ENCODE data around the gene CACNA2D4. TPM values are rescaled to one million over a fixed set of nuclear protein-coding genes. Genes with fewer than 3 reads are reported as not detected.

CACNA2D4 gene
- polyA plus RNA-seq, 3 donors = 2.0 to 5.8 (median 2.1) TPM

GRCh38 chr12:1880153-1880845 lies 38.2 kb downstream of the CACNA2D4 start:
- 83 to 89% (median 83%) methylated on average over 18 of the region's 18 CpGs for WGBS, 3 donors
- no peak overlapping the region for H3K27ac ChIP-seq (ENCODE audit: low read depth, low read length)

- no peak overlapping the region for H3K27ac ChIP-seq (ENCODE audit: low read depth, low read length)
- WGBS, 3 donors = 91 to 93% (median 91%) methylated on average over 10 of the region's 10 CpGs
Measured at GRCh38 chr12:1879633-1880032, 38.8 kb downstream of the CACNA2D4 start.

- 67 to 79% (median 71%) methylated on average over 5 of the region's 5 CpGs for WGBS, 3 donors
Measured at GRCh38 chr12:1878695-1879094, 39.8 kb downstream of the CACNA2D4 start.

GRCh38 chr12:1878214-1878613 lies 40.2 kb downstream of the CACNA2D4 start:
- no peak overlapping the region for H3K27ac ChIP-seq (ENCODE audit: low read depth, low read length)
- 82 to 92% (median 88%) methylated on average over 10 of the region's 10 CpGs for WGBS, 3 donors

More at GRCh38 chr12:1878695-1879094, 39.8 kb downstream of the CACNA2D4 start:
- no peak overlapping the region for H3K27ac ChIP-seq (ENCODE audit: low read depth, low read length)

- H3K27ac ChIP-seq (ENCODE audit: low read depth, low read length) = no peak overlapping the region
- 78 to 89% (median 87%) methylated on average over 8 of the region's 8 CpGs for WGBS, 3 donors
Measured at GRCh38 chr12:1877169-1877878, 41.1 kb downstream of the CACNA2D4 start.

GRCh38 chr12:1876086-1876485 lies 42.4 kb downstream of the CACNA2D4 start:
- 48 to 87% (median 77%) methylated on average over 3 of the region's 3 CpGs for WGBS, 3 donors

GRCh38 chr12:1875608-1876007 lies 42.8 kb downstream of the CACNA2D4 start:
- WGBS, 3 donors = 44 to 79% (median 72%) methylated on average over 6 of the region's 6 CpGs

More at GRCh38 chr12:1876086-1876485, 42.4 kb downstream of the CACNA2D4 start:
- no peak overlapping the region for H3K27ac ChIP-seq (ENCODE audit: low read depth, low read length)

GRCh38 chr12:1873531-1874510 lies 44.6 kb downstream of the CACNA2D4 start:
- WGBS, 3 donors = 70 to 77% (median 72%) methylated on average over 5 of the region's 5 CpGs
- H3K27ac ChIP-seq (ENCODE audit: low read depth, low read length) = no peak overlapping the region

More at GRCh38 chr12:1875608-1876007, 42.8 kb downstream of the CACNA2D4 start:
- no peak overlapping the region for H3K27ac ChIP-seq (ENCODE audit: low read depth, low read length)

GRCh38 chr12:1872448-1872847 lies 46.0 kb downstream of the CACNA2D4 start:
- no peak overlapping the region for H3K27ac ChIP-seq (ENCODE audit: low read depth, low read length)
- WGBS, 3 donors = 81 to 91% (median 82%) methylated on average over 7 of the region's 7 CpGs

GRCh38 chr12:1872001-1872400 lies 46.5 kb downstream of the CACNA2D4 start:
- 47 to 85% (median 73%) methylated on average over 6 of the region's 6 CpGs for WGBS, 3 donors
- H3K27ac ChIP-seq (ENCODE audit: low read depth, low read length) = no peak overlapping the region

- H3K27ac ChIP-seq (ENCODE audit: low read depth, low read length) = no peak overlapping the region
Measured at GRCh38 chr12:1870998-1871917, 47.2 kb downstream of the CACNA2D4 start.

GRCh38 chr12:1870086-1870485 lies 48.4 kb downstream of the CACNA2D4 start:
- 35 to 65% (median 64%) methylated on average over 7 of the region's 7 CpGs for WGBS, 3 donors
- no peak overlapping the region for H3K27ac ChIP-seq (ENCODE audit: low read depth, low read length)

More at GRCh38 chr12:1870998-1871917, 47.2 kb downstream of the CACNA2D4 start:
- 80 to 90% (median 89%) methylated on average over 24 of the region's 24 CpGs for WGBS, 3 donors

- no peak overlapping the region for H3K27ac ChIP-seq (ENCODE audit: low read depth, low read length)
- 86 to 95% (median 93%) methylated on average over 10 of the region's 10 CpGs for WGBS, 3 donors
Measured at GRCh38 chr12:1869145-1869544, 49.3 kb downstream of the CACNA2D4 start.

GRCh38 chr12:1865284-1865866 lies 53.1 kb downstream of the CACNA2D4 start:
- H3K27ac ChIP-seq (ENCODE audit: low read depth, low read length) = no peak overlapping the region
- 80 to 86% (median 80%) methylated on average over 32 of the region's 32 CpGs for WGBS, 3 donors

- no peak overlapping the region for H3K27ac ChIP-seq (ENCODE audit: low read depth, low read length)
- WGBS, 3 donors = 39 to 62% (median 54%) methylated on average over 35 to 37 of the region's 37 CpGs
Measured at GRCh38 chr12:1864867-1865266, 53.6 kb downstream of the CACNA2D4 start.

- no peak overlapping the region for H3K27ac ChIP-seq (ENCODE audit: low read depth, low read length)
- WGBS, 3 donors = 48 to 55% (median 49%) methylated on average over 27 of the region's 27 CpGs
Measured at GRCh38 chr12:1864456-1864855, 54.0 kb downstream of the CACNA2D4 start.

- WGBS, 3 donors = 85 to 86% (median 85%) methylated on average over 16 of the region's 16 CpGs
- no peak overlapping the region for H3K27ac ChIP-seq (ENCODE audit: low read depth, low read length)
Measured at GRCh38 chr12:1863823-1864222, 54.6 kb downstream of the CACNA2D4 start.

Measured in adipose tissue (tissue), 3 donors.